HG02973 (cell line): ENCODE data around the gene IFNK.

Experiments used
- ATAC-seq: cut with Tn5 transposase; IDR thresholded peaks from one replicate; pipeline ENCODE4 v1.9.1; 2021; ENCODE audit warnings: moderate library complexity; ENCODE audit not compliant: unreplicated experiment

IFNK gene

DNA sequence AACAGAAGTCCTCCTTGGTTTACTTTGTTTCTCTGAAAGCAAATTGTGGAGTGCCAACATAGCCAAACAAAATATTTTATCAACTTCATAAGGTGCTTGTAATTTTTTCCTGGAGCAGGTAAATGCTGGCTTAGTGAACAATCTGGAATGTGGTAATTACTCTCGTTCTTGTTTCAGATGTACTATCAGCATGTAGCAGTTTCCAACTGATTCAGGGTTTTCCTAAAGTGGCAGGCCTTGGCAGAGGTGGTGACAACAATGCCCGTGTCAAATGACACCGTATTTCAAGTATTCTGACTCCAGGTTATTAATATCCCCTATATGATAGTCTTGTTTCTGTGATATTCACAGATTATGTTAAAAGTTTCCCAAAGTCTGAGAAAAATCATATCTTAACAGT, 48.0 kb downstream of the IFNK start:
- no peak for ATAC-seq

DNA sequence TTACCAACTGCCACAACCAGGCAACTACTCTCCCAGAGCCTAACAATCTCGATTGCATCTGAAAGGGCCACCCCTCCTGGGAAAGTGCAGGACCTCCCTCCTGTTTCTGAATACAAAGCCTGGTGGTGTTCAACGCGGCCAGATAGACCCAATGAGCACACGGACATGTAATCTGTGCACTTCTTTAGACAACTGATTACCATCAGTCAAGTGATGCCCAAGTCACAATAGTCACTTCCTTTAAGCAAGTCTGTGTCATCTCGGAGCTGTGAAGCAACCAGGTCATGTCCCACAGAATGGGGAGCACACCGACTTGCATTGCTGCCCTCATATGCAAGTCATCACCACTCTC, 48.5 kb downstream of the IFNK start:
- peak; percentile 42 for ATAC-seq

GRCh38 chr9:27572918-27573633, 49.0 kb downstream of the IFNK start, which contains the start of gene C9orf72:
TSS of gene C9orf72 (minus strand) at chr9:27573481. CDS start at chr9:27567120, 6,361 bp downstream.
- peak; percentile 45 for ATAC-seq

GRCh38 chr9:27573634-27574590, 49.8 kb downstream of the IFNK start:
- peak; percentile 77 for ATAC-seq
